DMS153 treated with DMSO at 0.1 percent for 48 hours (cell line): Measurements from ENCODE around the gene C6orf47.
"Not testable (repeated sequence)": the region's sequence is repeated elsewhere in the genome, so short reads cannot be mapped to it uniquely, and the experiment has no call there.

Experiments used
- DNase-seq: peaks from one replicate; lab custom pipeline; 2025; ENCODE audit not compliant: unreplicated experiment; lab: John Stamatoyannopoulos, UW

C6orf47 gene, protein sequence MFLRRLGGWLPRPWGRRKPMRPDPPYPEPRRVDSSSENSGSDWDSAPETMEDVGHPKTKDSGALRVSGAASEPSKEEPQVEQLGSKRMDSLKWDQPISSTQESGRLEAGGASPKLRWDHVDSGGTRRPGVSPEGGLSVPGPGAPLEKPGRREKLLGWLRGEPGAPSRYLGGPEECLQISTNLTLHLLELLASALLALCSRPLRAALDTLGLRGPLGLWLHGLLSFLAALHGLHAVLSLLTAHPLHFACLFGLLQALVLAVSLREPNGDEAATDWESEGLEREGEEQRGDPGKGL

DNA sequence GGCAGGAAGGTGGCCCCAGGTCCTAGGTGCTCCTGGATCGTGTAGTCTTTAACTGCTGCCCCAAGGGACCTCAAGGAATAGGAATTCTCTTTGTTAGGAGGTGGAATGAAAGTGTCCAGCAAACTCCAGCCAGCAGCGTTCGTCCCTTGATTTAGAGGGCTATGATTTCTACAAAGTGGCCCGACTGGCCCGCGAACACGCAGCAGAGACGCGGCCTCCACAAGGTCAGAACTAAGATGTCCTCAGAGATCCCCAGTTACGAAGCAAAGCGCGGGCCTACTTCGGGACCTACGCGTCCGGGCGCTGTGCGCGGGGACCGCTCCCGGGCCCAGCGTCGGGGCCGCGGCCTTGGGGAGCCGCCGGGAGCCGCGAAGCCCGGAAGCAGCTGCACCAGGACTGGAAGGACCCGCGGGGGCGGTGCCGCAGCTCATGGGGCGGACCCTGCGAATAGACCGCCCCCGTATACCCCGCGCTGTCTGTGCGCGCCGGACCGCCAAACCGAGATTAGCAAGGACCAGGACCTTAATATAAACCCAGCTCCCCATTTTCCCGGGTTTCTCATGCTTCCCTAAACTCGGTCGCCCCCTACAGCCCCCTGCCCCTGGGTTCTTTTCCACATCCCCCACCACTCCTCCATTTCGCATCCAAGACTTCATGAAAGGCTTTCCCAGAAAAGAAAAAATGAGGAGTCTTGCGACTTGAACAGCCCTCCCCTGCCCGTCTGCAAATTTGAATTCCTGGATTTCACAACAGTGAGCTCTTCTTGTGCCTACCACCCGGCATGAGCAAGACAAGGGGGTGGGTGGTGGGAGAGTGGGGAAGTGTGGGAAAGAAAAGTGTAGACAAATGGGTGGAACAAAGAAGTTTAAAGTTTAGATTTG, at the start of gene C6orf47:
Gene C6orf47, minus strand, starts transcription at position 398 of the 881 bp plus-strand sequence. CDS start 831 bp downstream, outside the sequence.
- DNase-seq = peak; percentile 46

DNA sequence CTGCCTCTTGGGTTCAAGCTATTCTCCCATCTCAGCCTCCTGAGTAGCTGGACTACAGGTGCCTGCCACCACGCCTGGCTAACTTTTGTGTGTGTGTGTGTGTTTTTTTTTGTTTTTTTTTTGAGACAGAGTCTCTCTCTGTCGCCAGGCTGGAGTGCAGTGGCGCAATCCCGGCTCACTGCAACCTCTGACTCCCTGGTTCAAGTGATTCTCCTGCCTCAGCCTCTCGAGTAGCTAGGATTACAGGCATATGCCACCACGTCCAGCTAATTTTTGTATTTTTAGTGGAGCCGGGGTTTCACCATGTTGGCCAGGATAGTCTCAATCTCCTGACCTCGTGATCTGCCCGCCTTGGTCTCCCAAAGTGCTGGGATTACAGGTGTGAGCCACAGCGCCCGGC, 48.6 kb upstream of the C6orf47 start:
- DNase-seq = not testable (repeated sequence)

DNA sequence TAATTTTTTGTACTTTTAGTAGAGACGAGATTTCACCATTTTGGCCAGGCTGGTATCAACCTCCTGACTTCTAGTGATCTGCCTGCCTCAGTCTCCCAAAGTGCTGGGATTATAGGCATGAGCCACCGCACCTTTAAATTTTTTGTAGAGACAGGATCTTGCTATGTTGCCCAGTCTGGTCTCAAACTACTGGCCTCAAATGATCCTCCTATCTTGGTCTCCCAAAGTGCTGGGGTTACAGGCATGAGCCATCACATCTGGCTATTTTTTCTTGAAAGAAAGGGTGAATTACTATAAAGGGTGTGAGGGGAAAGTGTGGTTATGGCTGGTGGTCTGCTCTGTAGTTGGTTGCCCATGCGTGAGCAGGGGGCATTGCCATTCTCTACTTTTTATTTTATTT, 47.6 kb upstream of the C6orf47 start:
- no peak for DNase-seq

DNA sequence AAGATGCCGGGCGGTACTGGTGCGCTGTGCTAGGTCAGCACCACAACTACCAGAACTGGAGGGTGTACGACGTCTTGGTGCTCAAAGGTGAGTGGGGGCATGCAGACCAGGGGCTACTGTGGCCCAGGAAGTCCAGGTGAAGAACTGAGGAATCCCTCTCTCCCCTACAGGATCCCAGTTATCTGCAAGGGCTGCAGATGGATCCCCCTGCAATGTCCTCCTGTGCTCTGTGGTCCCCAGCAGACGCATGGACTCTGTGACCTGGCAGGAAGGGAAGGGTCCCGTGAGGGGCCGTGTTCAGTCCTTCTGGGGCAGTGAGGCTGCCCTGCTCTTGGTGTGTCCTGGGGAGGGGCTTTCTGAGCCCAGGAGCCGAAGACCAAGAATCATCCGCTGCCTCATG, 47.1 kb upstream of the C6orf47 start:
- no peak for DNase-seq

DNA sequence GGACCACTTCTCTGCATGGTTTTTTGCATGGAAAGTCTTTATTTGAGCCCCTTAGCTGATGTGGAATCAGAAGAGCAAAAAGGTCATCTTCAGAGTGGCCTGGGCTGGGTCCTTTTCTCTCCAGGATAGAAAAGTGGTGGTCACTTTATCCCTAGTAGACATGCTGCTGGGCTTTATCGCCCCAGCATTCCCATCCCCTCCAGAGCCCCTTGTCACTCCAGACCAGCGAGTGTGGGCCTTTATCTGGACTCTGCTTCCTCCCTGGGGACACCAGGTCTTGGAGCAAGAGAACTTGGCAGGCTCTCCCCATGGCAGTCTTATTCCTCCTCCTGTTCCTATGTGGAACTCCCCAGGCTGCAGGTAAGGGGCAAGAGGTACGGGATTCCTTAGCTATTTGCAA, 46.0 kb upstream of the C6orf47 start, which contains the start of gene LY6G6F:
Gene LY6G6F, plus strand, starts transcription at position 268 of the 400 bp plus-strand sequence. Its CDS starts 41 bp downstream, at position 309.
- DNase-seq = no peak

DNA sequence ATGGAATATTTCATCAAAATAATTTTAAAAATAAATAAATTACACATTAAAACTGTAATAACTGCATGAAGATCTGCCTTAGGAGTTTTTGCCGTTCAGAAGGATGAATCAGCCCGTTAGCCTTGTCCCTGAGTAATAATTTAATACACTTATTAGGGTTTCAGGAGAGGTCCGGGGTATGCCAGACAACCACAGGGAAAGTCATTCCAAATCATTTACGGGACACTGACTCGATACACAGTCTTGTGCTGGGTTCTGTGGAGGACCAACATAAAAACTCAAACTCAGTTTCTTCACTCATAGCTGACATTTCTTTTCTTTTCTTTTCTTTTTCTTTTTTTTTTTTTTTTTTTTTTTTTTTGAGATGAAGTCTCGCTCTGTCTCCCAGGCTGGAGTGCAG, 45.4 kb upstream of the C6orf47 start:
- DNase-seq = no peak

DNA sequence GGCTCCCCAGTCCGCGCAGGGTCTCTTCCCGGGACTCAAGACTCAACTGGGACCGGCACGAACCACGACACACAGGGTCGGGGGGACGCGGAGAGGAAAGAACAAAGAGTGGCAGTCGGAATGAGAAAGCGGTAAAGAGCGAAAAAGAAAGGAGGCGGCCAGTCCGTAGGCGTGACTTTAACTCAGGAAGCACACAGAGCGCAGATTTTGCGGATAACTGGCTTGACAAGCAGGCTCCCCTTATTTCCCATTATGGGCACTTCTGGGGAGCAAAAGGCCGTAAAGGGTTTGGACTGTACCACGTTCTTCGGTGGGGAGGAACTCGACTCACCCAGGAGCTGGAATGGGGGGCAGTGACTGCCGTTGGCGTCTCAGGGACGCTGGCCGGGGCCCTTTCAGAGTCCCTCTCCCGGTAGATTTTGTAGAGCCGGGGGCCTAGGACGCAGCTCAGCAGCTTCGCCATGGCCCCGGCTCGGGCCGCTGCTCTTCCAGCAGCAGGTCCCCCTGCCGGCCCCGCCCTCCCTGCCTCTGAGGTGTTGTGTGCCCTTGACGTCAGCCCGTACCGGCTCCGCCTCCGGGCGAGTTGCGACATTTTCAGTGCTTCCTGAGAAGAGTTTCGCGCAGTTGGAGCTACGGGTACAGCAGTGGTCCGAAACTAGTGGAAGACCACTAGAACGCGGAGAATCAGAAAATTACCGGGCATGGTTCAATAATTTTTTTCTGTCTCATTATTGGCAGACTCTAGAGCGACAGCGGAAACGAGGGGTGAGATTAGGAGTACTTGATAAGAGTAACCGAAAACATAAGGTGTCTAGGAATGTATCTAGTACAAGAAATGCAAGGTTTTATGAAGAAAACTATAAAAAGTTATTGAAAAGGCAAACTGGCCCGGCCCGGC, 42.5 kb upstream of the C6orf47 start, which contains the start of gene ABHD16A:
Gene ABHD16A, minus strand, starts transcription at position 506 of the 898 bp plus-strand sequence. Its CDS starts 43 bp downstream, at position 463.
- DNase-seq = peak; percentile 89

DNA sequence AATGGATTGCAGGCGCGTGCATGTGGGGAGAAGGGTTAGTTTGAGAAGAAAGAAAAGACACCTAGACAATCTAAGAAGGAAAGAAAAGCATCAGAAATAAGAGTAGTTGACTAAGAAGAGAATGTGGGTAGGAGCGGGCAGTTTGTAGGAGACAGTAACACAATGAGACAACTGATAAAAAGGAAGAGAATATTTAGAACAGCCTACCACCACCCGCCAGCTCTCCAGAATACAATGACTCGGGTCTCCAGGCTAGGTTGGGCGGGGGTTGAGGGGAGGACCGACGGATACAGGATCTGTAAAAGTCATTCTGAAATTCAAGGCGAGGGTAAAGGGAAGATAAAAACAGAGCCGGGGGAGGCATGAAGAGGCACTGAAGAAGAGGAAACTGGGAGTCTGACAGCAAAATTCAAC, 41.8 kb upstream of the C6orf47 start:
- no peak for DNase-seq

DNA sequence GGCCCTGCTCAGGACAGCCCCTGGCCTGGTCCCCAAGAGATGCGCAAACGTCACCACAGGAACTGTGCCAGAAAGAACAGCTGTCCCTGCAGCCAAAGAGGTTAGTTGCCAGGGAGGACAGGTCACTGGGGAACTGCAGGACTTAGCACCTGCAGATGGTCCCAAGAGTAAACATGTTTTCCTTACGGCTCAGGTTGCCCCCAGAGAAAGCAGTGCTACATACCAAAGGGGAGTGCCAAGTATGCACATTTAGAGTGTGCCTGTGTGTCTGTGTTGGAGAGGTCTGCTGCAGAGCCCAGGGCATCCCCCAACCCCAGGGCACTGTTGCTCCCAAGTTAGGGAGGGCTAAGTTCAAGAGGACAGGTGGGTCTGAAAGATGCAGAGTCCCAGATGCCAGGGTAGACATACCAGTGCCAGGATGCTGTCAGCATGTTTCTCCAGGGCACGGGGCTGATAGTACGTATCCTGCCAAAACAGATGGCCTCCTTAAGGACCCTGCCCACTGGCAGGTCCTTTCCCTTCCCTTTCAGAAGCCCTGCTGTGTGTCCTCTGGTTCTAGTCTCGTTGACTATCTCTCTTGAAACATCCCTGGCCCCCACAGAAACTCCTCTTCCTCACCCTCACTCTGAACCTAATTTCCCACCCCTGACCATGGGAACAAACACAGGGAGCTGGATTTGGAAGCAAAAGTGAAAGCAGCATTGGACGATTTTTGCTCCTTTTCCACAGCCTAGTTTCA, 41.3 kb upstream of the C6orf47 start:
- no peak for DNase-seq

DNA sequence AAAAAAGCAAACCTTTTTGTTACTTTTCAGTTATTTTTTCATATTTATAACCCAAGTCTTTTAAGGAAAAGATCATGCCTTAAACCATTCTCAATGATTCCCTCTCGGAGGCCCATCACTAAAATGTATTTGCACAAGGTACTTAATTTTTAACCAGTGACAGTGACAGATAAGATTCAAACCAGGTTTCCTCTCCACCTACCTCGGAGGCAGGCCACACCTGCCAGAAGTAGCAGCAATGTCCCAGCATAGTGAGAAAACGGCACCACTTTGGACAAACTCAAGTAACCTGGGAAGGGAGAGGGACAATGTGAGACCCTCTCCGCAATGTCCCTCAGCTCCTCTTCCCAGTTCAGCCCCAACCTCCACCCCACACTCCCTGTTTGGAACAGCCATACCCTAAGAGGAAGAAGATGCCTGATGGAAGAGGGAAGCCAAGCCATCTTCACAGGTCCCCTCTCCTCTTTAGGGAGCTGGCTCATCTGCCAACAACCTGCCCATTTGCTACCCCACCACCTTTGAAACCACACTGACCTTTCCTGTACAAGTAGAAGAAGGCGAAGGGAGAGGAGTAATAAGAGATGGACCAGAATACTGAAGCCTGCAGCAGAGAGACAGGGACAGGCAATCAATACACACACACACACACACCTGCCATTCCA, 40.3 kb upstream of the C6orf47 start:
- DNase-seq = no peak

DNA sequence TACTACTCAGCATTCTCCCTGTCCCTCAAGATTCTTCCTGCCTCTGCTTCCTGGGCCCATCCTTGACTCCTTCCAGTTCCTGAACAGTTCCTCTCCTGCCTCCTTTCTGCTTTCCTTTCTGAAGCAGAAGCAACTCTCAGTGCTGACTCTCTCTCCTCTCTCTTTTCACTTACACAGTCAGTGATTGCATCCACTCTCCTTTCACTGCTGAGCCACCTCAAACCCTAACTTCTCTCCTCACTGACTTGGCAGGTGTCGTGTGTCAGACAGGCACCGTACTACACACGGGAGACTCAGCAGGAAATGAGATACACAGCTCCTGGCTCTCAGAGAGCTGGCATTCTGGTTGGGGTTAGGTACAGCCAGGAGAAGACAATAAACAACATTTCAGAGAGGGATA, 37.0 kb upstream of the C6orf47 start:
- DNase-seq = no peak

DNA sequence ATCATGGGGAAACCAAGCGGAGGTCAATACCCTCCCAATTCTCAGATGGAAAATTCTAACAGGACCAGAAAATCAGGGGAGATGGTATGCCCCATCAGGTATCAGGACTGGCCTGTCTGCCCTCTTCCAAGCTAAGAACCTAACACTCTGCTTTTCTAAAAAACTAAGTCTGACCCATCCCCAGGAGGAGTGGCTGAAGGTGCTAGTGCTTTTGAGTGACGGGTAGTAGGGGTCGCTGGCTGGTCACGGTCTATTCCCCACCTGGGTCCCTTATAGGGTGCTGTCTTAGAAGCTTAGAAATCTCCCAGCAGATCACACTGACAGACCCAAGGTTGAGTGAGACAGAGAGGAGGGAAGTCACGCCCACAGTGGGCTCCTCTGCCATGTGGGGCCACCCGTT, 33.0 kb upstream of the C6orf47 start:
- DNase-seq = no peak

DNA sequence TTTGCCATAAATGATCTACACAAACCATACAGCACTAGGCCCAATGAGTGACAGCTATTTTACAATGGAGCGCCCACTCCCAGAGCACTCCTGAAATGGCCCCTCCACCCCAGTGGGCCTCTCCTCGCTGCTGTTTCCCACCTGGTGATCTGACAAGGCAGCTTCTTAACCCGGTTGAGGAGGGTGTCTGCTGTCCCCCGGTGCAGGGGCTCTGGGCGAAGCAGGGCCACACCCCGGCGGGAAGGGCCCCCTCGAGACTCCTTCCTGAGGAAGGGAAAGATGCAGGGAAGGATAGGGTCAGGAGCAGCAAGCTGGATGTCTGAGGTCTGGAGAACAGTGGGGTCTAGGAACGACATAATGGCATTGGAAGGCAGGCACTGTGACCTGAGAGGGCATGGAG, 32.3 kb upstream of the C6orf47 start:
- no peak for DNase-seq

DNA sequence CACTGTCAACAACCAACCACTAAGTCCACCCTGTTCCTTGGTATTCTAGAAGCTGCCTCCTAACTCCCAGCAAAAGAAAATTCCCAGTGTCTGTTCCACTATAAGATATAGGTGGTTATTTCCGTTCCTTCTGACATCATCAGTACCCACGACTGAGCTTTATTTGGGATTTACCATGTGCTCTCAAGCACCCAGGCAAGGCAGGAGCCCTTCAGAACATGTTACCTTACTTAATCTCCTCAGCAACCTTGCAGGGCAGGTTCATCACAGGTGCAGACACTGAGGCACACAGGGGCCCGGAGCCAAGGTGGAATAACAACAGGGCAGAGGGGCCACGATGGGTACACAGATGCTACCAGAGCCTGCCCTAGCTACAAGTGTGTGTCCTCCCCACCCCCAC, 31.8 kb upstream of the C6orf47 start:
- no peak for DNase-seq

DNA sequence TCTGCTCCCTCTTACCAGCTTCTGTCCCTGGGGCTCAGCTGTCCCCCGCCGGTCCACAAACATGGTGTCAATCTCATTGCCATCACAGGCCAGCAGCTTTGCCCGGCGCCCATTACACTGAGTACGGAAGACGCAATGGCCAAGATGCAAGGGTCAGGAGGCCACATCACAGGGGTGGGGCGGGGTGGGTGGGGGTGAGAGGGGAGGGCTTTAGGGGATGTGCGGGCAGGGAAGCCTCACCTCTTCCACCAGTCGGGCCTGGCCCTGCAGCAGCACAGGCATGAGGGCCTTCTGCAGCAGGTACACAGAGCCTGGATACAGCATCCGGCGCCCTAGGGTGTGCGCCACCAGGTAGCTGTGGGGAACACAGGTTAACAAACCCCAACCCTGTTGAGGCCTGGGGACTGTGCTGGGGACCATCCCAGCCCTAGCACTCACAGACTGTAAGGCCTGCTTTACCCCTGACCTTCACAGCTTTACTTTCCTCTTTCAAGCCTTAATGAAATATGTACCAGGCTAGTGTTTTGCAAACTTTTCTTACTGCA, 31.1 kb upstream of the C6orf47 start:
- no peak for DNase-seq

DNA sequence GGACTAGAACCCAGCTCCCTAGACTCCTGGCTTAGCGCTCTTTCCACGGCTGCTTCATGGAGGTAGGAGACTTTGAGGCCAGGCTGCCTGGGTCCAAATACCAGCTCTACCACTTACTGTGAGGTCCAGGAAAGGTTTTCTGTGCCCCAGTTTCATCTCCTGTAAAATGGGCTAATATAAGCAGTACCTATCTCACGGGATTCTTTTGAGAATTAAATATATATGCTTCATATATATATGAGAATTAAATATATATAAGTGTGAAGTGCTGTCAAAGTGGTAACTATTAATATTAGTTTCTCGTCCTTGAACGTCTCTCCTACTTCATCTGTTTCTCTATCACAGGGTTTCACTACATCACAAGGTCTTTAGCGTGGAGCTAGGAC, 30.5 kb upstream of the C6orf47 start:
- DNase-seq = no peak

DNA sequence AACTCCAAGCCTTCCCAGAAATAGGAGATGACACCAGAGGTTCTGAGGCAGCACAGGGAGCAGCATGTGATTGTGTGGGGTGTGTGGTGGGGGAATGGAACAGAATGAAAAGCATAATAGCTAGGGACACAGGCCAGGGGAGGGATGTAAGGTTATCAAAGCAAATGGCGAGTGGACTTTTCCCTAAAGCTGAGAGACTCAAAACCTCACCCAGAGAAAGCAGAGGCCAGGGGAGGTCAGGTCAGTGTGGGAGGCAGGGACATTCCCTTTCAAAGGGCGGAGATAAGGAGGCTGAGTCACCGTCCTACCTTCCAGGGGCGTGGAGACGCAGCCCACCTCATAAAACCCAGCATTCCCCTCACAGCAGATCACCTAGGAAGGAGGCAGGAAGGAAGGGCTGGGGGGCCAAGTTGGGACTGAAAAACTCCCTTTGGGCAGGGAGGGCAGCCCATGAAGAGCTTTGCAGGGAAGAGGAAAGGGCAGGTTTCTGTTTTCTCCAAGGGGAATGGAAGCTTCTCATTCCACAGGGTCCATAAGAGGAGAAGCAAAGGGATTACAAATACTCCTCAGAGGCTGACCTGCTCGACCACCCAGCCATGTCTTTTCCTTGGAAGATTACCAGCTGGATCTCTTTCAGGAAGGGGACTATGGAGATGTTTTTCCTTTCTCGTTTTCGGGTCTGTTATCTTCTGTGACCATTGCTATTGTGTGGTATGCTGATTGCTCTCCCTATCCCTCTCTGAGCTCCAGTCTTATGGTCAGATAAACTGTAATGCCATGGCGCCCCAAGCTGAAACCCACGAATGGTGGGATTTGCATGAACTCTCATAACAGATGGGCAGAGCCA, 29.9 kb upstream of the C6orf47 start:
- DNase-seq = no peak

DNA sequence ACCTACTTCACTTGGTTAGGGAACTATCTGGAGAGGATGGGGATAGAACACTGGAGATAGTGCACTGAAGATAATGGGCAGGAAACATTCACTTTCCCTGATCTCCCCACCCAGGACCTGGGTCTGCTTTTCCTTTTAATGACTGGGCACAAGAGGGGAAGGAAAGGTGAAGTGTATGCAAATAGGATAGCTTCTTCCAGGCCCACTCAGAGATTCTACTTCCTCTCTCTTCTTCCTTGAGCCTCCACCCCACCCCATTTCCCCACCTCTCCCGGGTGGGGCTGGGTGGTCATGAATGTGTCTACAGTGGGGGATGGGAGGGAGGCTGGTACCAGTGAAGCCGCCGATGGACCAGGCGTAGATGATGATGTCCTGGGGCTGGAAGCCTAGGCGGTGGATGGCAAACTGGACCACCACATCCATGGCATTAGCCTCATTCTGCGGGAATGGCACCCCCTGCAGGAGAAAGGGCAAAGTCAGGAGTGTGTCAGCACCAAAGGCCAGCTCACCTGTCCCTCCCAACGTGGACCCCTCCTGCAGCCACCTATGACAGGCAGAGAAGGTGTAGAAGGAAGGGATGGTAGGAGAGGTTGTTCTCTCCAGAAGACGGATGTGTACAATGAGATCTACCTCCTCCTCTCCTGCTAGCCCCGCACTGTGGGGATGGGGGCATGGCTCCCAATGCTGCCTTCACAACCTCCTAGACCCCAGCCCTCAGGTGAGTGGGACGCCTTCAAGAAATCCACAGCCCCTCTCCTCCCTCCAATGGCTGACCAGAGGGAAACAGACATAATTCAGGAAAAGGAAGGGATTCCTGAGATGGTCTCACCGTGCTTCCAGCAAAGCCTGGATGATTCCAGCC, 28.9 kb upstream of the C6orf47 start:
- DNase-seq = no peak
